ENCODE measurements around the gene SMG1.
"Not testable (repeated sequence)": the region's sequence is repeated elsewhere in the genome, so short reads cannot be mapped to it uniquely, and the experiment has no call there.

Gene SMG1

DNA sequence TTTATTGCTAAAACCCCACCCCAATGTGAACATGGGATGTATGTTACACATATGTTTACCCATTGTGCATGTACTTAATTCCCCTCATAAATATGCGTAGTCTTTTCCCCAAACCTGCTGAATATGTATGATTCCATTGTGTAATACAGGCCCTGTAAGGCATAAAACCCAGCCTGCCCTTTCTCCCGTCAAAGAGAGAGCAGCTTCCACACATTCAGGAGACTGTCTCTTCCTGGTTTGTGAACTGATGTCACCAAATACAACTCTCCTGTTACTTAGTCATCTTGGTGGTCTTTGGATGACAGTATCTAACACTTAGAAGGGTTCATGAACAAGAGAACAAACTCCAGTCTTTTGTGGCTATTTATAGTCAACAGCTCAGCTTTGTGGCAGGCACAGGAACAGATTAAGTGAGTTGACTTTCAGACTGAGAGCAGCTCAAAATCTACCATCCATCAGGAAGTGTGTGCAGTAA lies 32.9 kb upstream of the SMG1 start:
- TF ChIP-seq, protein P1, sequence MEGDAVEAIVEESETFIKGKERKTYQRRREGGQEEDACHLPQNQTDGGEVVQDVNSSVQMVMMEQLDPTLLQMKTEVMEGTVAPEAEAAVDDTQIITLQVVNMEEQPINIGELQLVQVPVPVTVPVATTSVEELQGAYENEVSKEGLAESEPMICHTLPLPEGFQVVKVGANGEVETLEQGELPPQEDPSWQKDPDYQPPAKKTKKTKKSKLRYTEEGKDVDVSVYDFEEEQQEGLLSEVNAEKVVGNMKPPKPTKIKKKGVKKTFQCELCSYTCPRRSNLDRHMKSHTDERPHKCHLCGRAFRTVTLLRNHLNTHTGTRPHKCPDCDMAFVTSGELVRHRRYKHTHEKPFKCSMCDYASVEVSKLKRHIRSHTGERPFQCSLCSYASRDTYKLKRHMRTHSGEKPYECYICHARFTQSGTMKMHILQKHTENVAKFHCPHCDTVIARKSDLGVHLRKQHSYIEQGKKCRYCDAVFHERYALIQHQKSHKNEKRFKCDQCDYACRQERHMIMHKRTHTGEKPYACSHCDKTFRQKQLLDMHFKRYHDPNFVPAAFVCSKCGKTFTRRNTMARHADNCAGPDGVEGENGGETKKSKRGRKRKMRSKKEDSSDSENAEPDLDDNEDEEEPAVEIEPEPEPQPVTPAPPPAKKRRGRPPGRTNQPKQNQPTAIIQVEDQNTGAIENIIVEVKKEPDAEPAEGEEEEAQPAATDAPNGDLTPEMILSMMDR (IDR thresholded peaks at IDR 0.05; ENCODE audit: borderline replicate concordance, extremely low read depth, low read length, poor library complexity, severe bottlenecking) = no peak
- no peak for TF ChIP-seq EZH2 (IDR thresholded peaks at IDR 0.05; ENCODE audit: borderline replicate concordance, low read depth, low read length, severe bottlenecking)
- no peaks in the 10 kb centered on the region for H3K36me3 ChIP-seq (ENCODE audit: insufficient read depth, low read length)
- H3K4me3 ChIP-seq (ENCODE audit: low read depth in 1 of 2, low read length in 2 of 2) = no peak overlapping the region
- H3K4me2 ChIP-seq (ENCODE audit: insufficient read depth, low read length) = no peak overlapping the region
- H3K27me3 ChIP-seq (ENCODE audit: insufficient read depth, low read length, poor library complexity) = no peaks in the 10 kb centered on the region
- no peak overlapping the region for H3K9ac ChIP-seq (ENCODE audit: low read depth, low read length)
- H3K9me3 ChIP-seq (ENCODE audit: insufficient read depth, low read length, severe bottlenecking) = no peaks in the 10 kb centered on the region
- H2AFZ ChIP-seq (ENCODE audit: low read depth, low read length) = no peak overlapping the region
- H4K20me1 ChIP-seq (ENCODE audit: insufficient read depth, low read length) = no peaks in the 10 kb centered on the region
- H3K4me1 ChIP-seq (ENCODE audit: insufficient read depth, low read length) = no peaks in the 10 kb centered on the region
- H3K79me2 ChIP-seq (ENCODE audit: insufficient read depth, low read length) = no peaks in the 10 kb centered on the region
- ATAC-seq (ENCODE audit: insufficient read depth, low read depth) (no peak), DNase-seq (no peak)
- no peak overlapping the region for H3K27ac ChIP-seq (ENCODE audit: low read length)

DNA sequence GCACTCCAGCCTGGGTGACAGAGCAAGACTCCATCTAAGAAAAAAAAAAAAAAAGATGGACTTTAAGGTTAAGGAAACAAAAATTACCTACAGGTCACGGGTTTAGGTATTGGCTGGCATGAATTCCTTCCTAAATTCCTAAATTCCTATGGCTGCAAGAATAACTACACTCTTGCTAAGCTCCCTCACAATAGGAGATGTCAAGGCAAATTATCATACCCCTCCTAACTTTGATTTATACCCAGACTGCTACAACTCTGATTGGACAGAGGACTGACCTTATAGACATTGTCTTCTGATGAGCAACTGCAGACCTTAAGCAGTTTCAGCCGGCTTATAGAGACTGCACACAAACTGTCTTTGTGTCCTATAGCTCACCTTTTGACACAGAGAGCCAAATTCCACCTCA lies 32.4 kb upstream of the SMG1 start:
- ATAC-seq (ENCODE audit: insufficient read depth, low read depth) (no peak), DNase-seq (no peak)
- no peak overlapping the region for H3K4me2 ChIP-seq (ENCODE audit: insufficient read depth, low read length)
- no peaks in the 10 kb centered on the region for H3K4me1 ChIP-seq (ENCODE audit: insufficient read depth, low read length)
- TF ChIP-seq, protein P1 (IDR thresholded peaks at IDR 0.05; ENCODE audit: borderline replicate concordance, extremely low read depth, low read length, poor library complexity, severe bottlenecking) = no peak
- no peak for TF ChIP-seq EZH2 (IDR thresholded peaks at IDR 0.05; ENCODE audit: borderline replicate concordance, low read depth, low read length, severe bottlenecking)
- no peak overlapping the region for H3K27ac ChIP-seq (ENCODE audit: low read length)
- H3K9ac ChIP-seq (ENCODE audit: low read depth, low read length) = no peak overlapping the region
- no peaks in the 10 kb centered on the region for H3K36me3 ChIP-seq (ENCODE audit: insufficient read depth, low read length)
- no peak overlapping the region for H3K4me3 ChIP-seq (ENCODE audit: low read depth in 1 of 2, low read length in 2 of 2)
- no peaks in the 10 kb centered on the region for H3K27me3 ChIP-seq (ENCODE audit: insufficient read depth, low read length, poor library complexity)
- no peaks in the 10 kb centered on the region for H4K20me1 ChIP-seq (ENCODE audit: insufficient read depth, low read length)
- H2AFZ ChIP-seq (ENCODE audit: low read depth, low read length) = no peak overlapping the region
- H3K79me2 ChIP-seq (ENCODE audit: insufficient read depth, low read length) = no peaks in the 10 kb centered on the region
- no peaks in the 10 kb centered on the region for H3K9me3 ChIP-seq (ENCODE audit: insufficient read depth, low read length, severe bottlenecking)

DNA sequence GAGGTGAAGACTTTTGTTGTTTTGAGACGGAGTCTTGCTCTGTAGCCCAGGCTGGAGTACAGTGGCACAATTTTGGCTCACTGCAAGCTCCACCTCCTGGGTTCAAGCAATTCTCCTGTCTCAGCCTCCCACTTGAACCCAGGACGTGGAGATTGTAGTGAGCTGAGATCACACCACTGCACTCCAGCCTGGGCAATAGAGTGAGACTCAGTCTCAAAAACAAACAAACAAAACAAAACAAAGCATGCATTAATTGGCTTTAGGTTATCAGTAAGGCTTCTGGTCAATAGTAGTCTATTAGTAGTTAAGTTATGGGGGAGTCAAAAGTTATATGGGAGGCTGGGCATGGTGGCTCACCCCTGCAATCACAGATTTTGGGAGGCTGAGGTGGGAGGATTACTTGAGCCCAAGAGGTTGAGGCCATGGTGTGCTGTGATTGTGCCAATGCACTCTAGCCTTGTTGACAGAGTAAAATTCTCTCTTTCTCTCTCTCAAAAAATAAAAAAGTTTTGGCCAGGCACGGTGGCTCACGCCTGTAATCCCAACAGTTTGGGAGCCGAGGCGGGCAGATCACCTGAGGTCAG lies 30.5 kb upstream of the SMG1 start:
- not testable (repeated sequence) for H3K4me1 ChIP-seq (ENCODE audit: insufficient read depth, low read length); H3K27ac ChIP-seq (ENCODE audit: low read length); H3K79me2 ChIP-seq (ENCODE audit: insufficient read depth, low read length); DNase-seq; H2AFZ ChIP-seq (ENCODE audit: low read depth, low read length); H3K36me3 ChIP-seq (ENCODE audit: insufficient read depth, low read length); H4K20me1 ChIP-seq (ENCODE audit: insufficient read depth, low read length); H3K4me2 ChIP-seq (ENCODE audit: insufficient read depth, low read length); H3K27me3 ChIP-seq (ENCODE audit: insufficient read depth, low read length, poor library complexity); ATAC-seq (ENCODE audit: insufficient read depth, low read depth); H3K9me3 ChIP-seq (ENCODE audit: insufficient read depth, low read length, severe bottlenecking); H3K4me3 ChIP-seq (ENCODE audit: low read depth in 1 of 2, low read length in 2 of 2); H3K9ac ChIP-seq (ENCODE audit: low read depth, low read length)

DNA sequence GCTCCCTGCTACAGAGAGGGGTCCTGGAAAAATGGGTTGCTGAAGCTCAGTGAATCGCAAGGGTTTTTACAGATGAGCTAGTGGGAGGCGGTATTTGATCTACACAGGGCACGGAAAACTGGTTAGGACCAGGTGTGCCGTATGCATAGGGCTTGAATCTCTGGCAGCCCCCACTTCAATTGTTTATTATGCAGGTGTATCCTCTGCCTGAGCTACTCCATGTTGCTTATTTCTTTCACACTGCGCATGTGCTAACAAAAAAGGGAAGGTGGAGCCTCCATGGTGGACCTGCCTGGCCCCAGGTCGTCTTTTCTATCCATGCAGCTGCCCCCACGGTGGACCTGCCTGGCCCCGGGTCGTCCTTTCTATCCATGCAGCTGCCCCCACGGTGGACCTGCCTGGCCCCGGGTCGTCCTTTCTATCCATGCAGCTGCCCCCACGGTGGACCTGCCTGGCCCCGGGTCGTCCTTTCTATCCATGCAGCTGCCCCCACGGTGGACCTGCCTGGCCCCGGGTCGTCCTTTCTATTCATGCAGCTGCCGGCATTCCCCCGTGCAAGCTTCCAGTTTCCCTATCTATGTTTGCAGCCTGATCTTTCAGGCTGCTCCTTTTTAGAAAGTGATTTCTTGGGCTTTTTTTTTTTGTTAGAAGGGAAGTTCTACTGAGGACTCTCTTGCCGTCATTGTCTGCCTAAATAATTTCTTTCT lies 29.8 kb upstream of the SMG1 start:
- not testable (repeated sequence) for H3K27me3 ChIP-seq (ENCODE audit: insufficient read depth, low read length, poor library complexity); H3K9me3 ChIP-seq (ENCODE audit: insufficient read depth, low read length, severe bottlenecking); H3K4me1 ChIP-seq (ENCODE audit: insufficient read depth, low read length); H3K4me3 ChIP-seq (ENCODE audit: low read depth in 1 of 2, low read length in 2 of 2); H3K36me3 ChIP-seq (ENCODE audit: insufficient read depth, low read length); H3K79me2 ChIP-seq (ENCODE audit: insufficient read depth, low read length); H3K4me2 ChIP-seq (ENCODE audit: insufficient read depth, low read length); H2AFZ ChIP-seq (ENCODE audit: low read depth, low read length); H3K27ac ChIP-seq (ENCODE audit: low read length); ATAC-seq (ENCODE audit: insufficient read depth, low read depth); H3K9ac ChIP-seq (ENCODE audit: low read depth, low read length); H4K20me1 ChIP-seq (ENCODE audit: insufficient read depth, low read length); DNase-seq

All from DND-41 (cell line).